ENCODE data around the gene SPTB.

The SPTB gene

GRCh38 chr14:64784006-64784405 is 95.7 kb downstream of the SPTB start:
- DNase-seq, result no peak

- DNase-seq, result no peak
Observed at GRCh38 chr14:64782196-64782595, 97.5 kb downstream of the SPTB start.

- DNase-seq, result no peak
Observed at GRCh38 chr14:64779472-64779871, 100.2 kb downstream of the SPTB start.

DNA sequence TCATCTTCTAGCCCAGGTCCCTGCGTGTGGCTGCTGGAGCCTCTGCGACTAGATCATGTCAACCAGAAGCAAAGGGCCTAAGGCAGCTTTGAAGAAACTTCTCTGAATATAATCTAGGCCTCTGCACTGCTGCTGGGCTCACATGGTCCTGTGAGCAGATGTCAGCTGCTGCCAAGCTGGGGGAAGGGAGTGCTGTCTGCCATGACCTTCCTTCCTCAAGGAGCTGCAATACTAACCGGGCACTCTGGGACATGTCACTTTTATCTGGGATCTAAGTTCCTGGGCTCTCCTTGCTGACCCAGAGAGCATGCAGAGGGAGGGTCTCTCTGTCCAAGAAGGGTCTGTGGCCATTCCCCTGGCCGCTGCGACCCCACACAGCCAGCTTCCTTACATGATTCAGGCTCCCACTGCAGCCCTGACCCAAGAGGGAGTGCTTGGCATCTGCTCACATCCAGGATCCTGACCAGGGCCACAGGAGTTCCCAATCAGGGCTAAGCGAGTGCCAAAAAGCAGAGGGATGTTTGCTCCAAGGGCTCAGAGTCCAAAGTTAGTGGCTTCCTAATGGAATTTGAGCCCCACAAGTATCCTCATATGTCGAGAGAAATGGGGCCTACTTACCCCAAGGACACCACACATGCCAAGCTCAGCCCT is 101.5 kb downstream of the SPTB start:
- DNase-seq, result no peak

GRCh38 chr14:64777461-64777860 is 102.2 kb downstream of the SPTB start:
- DNase-seq, result no peak

DNA sequence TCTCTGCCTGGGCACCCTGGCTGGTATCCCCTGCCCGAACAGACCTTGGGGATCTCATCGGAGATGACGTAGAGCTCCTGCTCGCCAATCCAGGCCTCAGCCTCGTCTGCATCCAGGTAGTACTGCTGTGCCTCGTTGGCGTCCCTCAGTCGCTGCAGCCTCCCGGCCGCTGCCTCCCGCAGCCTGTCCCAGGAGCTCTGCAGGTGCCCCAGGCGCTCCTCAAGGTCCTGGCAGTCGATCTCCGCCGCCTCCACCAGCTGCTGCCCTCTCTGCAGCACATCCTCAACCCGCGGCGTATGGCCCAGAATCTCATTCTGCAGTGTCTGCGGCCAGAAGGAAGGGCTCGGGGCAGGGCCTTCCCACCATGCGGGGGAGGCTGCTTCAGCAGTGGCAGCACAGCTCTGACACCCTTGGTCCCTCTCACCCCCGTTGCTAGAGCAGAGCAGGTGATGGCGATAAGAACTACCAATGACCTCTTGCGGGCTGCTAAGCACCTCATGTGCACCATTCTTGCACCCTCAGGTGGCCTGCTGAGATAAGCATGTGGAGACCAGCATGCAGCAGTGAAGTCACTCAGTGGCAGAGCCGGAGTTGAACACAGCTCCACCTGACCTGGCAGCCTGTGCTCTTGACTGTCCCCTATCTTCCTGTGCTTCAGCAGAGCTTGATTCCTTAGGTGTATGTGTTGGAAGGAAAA is 104.5 kb downstream of the SPTB start:
- no peak for DNase-seq

DNA sequence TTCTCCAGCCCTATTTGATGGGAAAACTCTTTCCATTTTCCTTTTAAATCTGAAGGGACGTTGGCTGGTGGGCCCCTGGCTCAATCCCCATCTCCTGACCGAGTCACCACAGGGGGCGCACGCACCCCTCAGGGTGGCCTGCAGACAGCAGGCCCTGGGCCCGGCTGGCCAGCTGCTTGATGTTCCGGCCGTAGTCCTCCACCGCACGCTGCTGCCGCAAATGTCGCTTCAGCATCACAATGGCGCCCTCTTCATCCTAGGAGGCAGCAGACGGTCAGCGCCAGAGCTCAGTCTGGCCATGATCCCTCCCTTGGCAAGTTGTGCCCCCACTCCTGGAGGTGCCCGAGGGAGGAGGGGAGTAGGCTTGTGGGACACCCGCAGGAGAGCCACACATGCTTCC is 105.4 kb downstream of the SPTB start:
- no peak for DNase-seq

- no peak for DNase-seq
Observed at GRCh38 chr14:64773577-64773976, 106.1 kb downstream of the SPTB start.

- DNase-seq, result no peak
Observed at GRCh38 chr14:64773046-64773445, 106.7 kb downstream of the SPTB start.

DNA sequence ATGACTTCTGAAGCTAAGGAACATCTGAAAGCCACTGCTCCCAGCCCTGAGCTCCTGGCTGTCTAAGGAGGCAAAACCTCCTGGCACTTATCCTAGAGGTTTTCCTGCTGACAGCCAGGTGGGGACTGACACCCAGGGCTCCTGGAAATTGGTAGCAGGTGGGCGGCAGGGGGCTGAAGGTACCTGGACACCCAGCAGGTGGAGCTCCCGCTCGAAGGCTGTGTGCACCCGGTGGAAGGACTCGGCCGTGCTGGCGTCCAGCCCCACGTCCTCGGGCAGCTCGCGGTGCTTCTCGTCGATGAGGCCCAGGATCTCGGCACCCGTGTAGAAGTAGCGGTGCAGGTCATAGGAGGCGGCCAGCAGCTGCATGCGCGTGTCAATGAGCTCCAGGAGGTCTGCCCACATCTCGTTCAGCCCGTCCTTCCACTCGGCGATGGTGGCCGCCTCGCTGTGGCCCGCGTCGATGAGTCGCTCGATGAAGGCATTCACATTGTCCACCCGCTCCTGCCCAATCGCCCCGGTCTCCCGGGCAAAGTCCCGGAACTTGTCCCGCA is 107.2 kb downstream of the SPTB start:
- no peak for DNase-seq

DNA sequence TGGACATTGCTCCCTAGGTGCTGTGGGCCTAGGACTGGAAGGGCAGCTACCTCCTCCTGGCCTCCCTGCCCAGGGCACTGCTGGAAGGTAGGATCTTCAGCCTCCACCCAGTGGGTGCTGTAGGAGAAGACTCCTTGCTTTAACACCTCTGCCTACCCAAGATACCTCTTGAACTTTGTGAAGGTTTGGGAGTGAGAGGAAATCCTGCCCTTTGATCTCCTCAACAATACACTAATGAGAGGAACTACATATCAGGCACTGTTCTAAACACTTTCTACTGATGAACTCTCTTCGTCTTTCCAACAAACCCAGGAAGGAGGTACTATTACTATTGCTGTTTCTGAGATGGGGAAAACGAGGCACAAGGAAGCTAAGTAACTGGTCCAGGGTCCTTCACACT is 108.5 kb downstream of the SPTB start:
- DNase-seq, result no peak

GRCh38 chr14:64770751-64771150 is 109.0 kb downstream of the SPTB start:
- DNase-seq, result no peak

- DNase-seq, result no peak
Observed at GRCh38 chr14:64769096-64770020, 110.3 kb downstream of the SPTB start.

DNA sequence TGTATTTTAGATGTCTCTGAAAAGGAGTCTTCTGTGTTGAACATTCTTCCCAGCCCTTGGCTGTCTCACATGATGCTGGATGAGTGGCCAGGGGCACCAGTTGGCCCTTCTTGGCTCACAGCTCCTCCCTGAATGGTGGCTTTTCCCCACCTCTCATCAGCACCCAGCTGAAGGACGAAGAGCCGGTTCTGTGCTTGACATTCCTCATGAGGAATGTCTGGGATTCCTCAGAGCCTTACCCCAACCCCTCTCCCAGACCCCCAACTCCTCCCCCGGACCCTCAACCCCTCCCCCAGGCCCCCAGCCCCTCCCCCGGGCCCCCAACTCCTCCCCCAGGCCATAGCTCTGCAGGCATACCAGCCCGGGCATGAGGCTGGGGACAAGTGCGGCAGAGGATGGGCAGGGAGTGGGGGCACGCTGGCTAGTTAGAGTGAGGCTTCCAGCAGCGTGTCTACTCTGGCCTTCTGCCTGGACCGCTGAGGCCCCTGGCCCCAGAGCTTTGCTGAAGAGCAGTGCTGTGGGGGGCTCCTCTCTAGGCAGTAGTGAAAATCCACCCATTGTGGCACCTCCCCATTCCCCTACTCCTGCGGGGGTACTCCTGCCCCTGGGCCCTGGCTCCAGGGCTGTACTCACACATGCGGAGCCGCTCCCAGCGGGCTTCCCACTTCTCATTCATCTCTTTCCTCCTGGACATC is 111.2 kb downstream of the SPTB start:
- no peak for DNase-seq

DNA sequence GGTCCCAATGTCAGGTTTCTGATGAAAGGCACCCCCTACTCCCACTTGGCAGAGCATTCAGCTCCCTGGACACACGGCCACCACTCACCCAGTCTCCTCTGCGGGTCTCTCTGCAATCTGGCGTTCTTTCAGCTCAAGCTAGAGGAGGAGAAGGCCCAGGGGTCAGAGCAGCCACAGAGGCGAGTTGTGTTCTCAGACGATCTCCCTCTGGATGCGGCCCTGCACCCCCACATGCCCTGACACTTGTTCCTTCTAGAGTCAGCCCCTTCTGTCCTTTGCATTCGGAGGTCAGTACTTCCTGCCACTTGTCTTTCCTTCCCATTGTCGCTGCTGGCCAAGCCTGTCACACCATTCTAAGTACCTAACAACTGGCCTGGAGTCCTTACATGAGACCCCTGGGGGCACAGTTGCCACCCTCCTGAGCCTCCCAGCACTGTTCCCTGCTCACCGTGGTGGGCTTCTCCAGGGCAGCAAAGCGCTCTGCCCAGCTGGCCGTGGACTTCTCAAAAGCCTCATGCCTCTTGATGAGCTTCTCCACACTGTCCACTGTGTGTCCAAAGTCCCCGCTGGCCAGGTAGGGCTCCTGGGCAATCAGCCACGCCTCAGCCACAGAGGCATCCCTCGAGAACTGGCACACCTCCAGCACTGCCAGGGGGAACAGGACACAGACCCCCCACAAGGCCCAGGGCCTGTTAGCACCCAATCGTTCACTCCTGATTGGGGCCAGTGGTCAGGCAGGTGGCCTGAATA is 112.3 kb downstream of the SPTB start:
- no peak for DNase-seq

GRCh38 chr14:64766430-64767151 is 113.1 kb downstream of the SPTB start:
- no peak for DNase-seq

- DNase-seq, result no peak
Observed at GRCh38 chr14:64765740-64766302, 113.9 kb downstream of the SPTB start.

- peak; percentile 86 for DNase-seq
Observed at GRCh38 chr14:64764641-64765520, 114.8 kb downstream of the SPTB start.

DNA sequence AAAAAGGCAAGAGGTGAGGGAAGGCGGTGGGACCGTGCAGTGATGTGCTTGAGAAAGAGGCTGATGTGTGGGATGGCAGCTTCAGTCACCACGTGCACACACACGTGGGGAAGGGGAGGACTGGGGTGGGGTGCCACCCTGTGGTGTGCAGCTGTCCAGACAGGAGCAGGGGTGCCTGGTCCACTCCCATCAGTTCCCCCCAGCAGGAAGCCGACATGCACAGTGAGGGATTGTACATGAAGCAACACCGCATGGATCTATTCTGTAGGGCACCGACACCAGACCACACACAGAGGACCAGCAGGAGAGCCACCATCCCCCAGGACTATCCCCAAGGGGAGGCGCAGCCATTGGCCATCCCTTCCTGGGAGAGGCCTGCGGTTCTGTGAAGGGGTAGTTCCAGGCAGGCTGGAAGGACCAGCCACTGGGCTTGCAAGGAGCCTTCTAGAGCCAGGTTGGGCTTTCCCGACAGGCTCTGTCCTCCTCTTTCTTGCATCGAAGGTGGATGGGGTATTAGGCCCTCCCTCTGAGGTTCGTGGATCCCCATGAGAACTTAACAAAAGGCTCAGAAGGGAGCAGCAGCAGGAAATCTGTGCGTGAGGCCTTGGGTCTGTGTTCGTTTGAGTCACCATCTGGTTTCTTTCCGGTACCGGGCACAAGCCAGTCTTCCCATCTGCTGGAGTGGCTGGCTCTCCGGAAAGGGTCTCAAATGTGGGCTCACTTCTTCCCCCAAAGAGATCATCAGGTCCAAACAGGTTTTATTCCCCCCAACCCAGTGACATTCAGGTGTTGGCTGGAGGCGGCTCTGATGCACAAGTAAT is 115.7 kb downstream of the SPTB start:
- DNase-seq, result no peak
